Thymus (tissue), 14 donors: Measurements from ENCODE around the gene KLF11. TPM values are rescaled to one million over a fixed set of nuclear protein-coding genes. Genes with fewer than 3 reads are reported as not detected.
A peak's percentile ranks its signal among the peaks of the same experiment; 100 is the strongest.

Experiments used
- DNase-seq, 9 donors: peaks; one replicate each; pipeline ENCODE4 v3.0.0-alpha.2; 2013; ENCODE audit warnings: low spot score in 9 of 9, low read depth in 6 of 9, missing footprints in 1 of 9
- H3K27ac ChIP-seq, 2 donors: one replicate each; pipeline ENCODE4 v1.5.1; 2013; ENCODE audit warnings: control low read depth in 1 of 2, low read depth in 1 of 2, low read length in 1 of 2, mild to moderate bottlenecking in 1 of 2, moderate library complexity in 1 of 2
- H3K27me3 ChIP-seq, 2 donors: one replicate each; pipeline ENCODE4 v1.5.1; 2013; ENCODE audit warnings: low read length in 1 of 2; ENCODE audit not compliant: control insufficient read depth in 2 of 2, insufficient read depth in 1 of 2
- H3K36me3 ChIP-seq, 2 donors: one replicate each; pipeline ENCODE4 v1.5.1; 2013; ENCODE audit warnings: low read length in 1 of 2, mild to moderate bottlenecking in 1 of 2, moderate library complexity in 1 of 2; ENCODE audit not compliant: control insufficient read depth in 2 of 2, insufficient read depth in 2 of 2
- H3K4me1 ChIP-seq, 2 donors: one replicate each; pipeline ENCODE4 v1.5.1; 2013; ENCODE audit warnings: low read length in 2 of 2; ENCODE audit not compliant: control insufficient read depth in 2 of 2, insufficient read depth in 2 of 2
- H3K4me3 ChIP-seq, 2 donors: one replicate each; pipeline ENCODE4 v1.5.1; 2013; ENCODE audit warnings: low read length in 2 of 2, control low read depth in 1 of 2, mild to moderate bottlenecking in 1 of 2
- H3K9me3 ChIP-seq, 2 donors: one replicate each; pipeline ENCODE4 v1.5.1; 2013; ENCODE audit warnings: low read length in 1 of 2, mild to moderate bottlenecking in 1 of 2; ENCODE audit not compliant: control insufficient read depth in 2 of 2, insufficient read depth in 1 of 2
- WGBS: extraction: QIAGEN DNeasy Blood & Tissue Kit; methylation state at CpG from one replicate; pipeline ENCODE4 v1.1.7; 2013; 5-methylcytosine and 5-hydroxymethylcytosine counted together
- long read RNA-seq, 10 donors: transcript quantifications; one replicate each; lab custom pipeline, GENCODE V29; 2026
- polyA plus RNA-seq: library from polyadenylated mRNA; stranded (reverse); fragments of 200-250 nt; gene quantifications from one replicate; pipeline ENCODE4 v1.2.3, GENCODE V29; 2013
- total RNA-seq: library from RNA; stranded (reverse); fragments of 120-200 nt; gene quantifications from one replicate; pipeline ENCODE4 v1.2.4, GENCODE V29; 2013
- donor health status: healthy.

KLF11 gene
- total RNA-seq (2.4 TPM), polyA plus RNA-seq (5.4 TPM)
- long read RNA-seq, donor 1 = 0 reads
- long read RNA-seq, donor 2, full-length matches to known transcripts = 1 of 1 reads
- long read RNA-seq, donor 2, partial matches to known transcripts = 0 of 1 reads
- long read RNA-seq, donor 2, other reads (novel, unspliced or antisense) = 0 of 1 reads
- long read RNA-seq, donor 3, full-length matches to known transcripts = 1 of 8 reads
- long read RNA-seq, donor 3, partial matches to known transcripts = 7 of 8 reads
- long read RNA-seq, donor 3, other reads (novel, unspliced or antisense) = 0 of 8 reads
- long read RNA-seq, donor 4 = 0 reads
- long read RNA-seq, donor 5, full-length matches to known transcripts = 5 of 5 reads
- long read RNA-seq, donor 5, partial matches to known transcripts = 0 of 5 reads
- long read RNA-seq, donor 5, other reads (novel, unspliced or antisense) = 0 of 5 reads
- long read RNA-seq, donor 6, full-length matches to known transcripts = 1 of 1 reads
- long read RNA-seq, donor 6, partial matches to known transcripts = 0 of 1 reads
- long read RNA-seq, donor 6, other reads (novel, unspliced or antisense) = 0 of 1 reads
- long read RNA-seq, donor 7 = 0 reads
- long read RNA-seq, donor 8 = 0 reads
- long read RNA-seq, donor 9 = 0 reads
- long read RNA-seq, donor 10 = 0 reads

DNA sequence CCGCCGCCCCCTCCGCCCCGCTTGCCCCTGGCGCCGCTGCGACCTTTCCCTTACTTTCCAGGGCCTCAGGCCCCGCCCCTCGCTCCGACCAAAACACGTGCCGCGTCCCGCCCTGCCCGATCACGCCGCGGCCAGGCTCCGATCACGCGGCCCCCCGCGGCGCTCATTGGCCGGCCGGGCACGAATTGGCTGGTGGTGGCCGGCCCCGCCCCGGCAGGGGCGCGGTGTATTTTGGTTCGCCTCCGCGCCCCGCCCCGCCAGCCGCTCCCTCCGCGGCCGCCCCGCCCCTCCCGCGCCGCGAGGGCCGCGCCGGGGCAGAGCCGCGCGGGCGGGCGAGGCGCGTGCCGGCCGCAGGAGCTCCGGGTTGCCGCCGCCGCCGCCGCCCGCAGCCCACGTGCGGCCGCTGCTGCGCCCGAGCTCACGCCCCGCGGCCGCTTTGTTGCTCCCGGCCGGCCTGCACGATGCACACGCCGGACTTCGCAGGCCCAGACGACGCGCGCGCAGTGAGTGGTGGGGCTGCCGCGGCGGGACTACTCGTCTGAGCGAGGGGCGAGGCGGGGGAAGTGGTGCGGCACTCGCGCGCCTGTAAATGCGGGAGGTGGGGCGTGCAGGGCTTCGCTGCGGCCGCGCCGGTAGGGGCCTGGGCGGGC is at the start of gene KLF11:
KLF11 (plus strand) TSS at position 295 of the 650 bp plus-strand sequence; CDS start at position 462, 167 bp downstream.
- 2% methylated on average over 96 of the region's 104 CpGs for WGBS
- peaks cover 25 to 55% of the 10 kb centered on the region in 2 donors for H3K27me3 ChIP-seq
- peaks cover 0 to 17% of the 10 kb centered on the region in 2 donors for H3K4me1 ChIP-seq
- no peaks in the 10 kb centered on the region for H3K36me3 ChIP-seq
- peaks cover 9 to 13% of the 10 kb centered on the region in 2 donors for H3K9me3 ChIP-seq
- peak in 7 of 9 donors; percentile 33 to 78 (median 58) for DNase-seq
- H3K27ac ChIP-seq = peak within 1 kb of the TSS; percentile 74 to 85
- H3K4me3 ChIP-seq = peak within 1 kb of the TSS; percentile 27 to 50

- H3K27ac ChIP-seq = no peak overlapping the region
- H3K36me3 ChIP-seq = no peaks in the 10 kb centered on the region
- H3K9me3 ChIP-seq = no peaks in the 10 kb centered on the region
- no peak overlapping the region for H3K4me3 ChIP-seq
- H3K4me1 ChIP-seq = no peaks in the 10 kb centered on the region
- no peak for DNase-seq
- H3K27me3 ChIP-seq = no peaks in the 10 kb centered on the region
- WGBS = 98% methylated on average over 11 of the region's 11 CpGs
These were observed 48.9 kb upstream of the KLF11 start for GRCh38 chr2:9994462-9994861.

GRCh38 chr2:9995059-9995458 is 48.3 kb upstream of the KLF11 start:
- Histone ChIP-seq H3K36me3 (no peaks in the 10 kb centered on the region), H3K27ac (no peak overlapping the region)

DNA sequence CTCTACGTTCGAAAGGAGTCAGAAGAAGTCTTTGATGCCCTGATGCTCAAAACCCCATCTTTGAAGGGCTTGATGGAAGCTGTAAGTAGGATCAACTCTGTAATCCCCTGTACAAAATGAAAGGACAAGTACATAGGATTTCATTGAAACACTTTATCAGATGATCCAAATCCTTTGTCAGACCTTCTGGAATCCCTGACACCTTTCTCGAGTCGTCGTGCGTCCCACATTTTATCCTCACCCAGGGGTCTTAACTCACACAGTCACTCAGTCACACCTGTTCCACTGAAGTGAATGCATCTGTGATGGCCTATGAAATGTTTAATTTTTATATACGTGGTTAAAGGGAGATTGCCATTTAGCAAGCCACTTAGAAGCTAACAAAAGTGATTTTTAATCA is 47.0 kb upstream of the KLF11 start:
- DNase-seq = no peak
- Histone ChIP-seq H3K27ac (no peak overlapping the region), H3K9me3 (no peaks in the 10 kb centered on the region), H3K4me3 (no peak overlapping the region), H3K36me3 (no peaks in the 10 kb centered on the region), H3K27me3 (no peaks in the 10 kb centered on the region), H3K4me1 (no peaks in the 10 kb centered on the region)
- WGBS = 95% methylated on average over 7 of the region's 7 CpGs

More at GRCh38 chr2:9995059-9995458, 48.3 kb upstream of the KLF11 start:
- DNase-seq = no peak
- Histone ChIP-seq H3K4me1 (no peaks in the 10 kb centered on the region), H3K4me3 (no peak overlapping the region), H3K27me3 (no peaks in the 10 kb centered on the region), H3K9me3 (no peaks in the 10 kb centered on the region)
- 98% methylated on average over 5 of the region's 5 CpGs for WGBS

DNA sequence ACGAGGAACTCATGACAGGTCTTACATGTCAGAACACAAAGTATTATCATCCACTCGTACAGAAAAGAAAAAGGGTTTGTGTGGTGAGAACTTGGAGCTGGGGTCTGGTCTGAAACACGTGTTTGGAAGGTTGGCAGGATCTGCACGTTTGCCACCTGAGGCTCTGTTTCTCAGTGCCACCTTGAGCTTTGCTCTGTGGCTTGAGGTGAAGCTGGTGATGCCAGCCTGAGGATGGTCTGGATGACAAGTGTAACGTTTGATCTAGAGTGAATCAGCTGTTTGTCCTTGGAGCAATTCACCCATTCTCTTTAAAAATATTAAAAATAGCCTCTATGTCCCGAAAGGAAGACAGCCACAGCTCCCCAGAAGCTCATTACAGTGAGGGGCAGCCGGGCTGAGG is 45.4 kb upstream of the KLF11 start:
- Histone ChIP-seq H3K4me3 (no peak overlapping the region), H3K9me3 (no peaks in the 10 kb centered on the region), H3K27ac (no peak overlapping the region), H3K4me1 (no peaks in the 10 kb centered on the region), H3K27me3 (no peaks in the 10 kb centered on the region), H3K36me3 (no peaks in the 10 kb centered on the region)
- 76% methylated on average over 7 of the region's 7 CpGs for WGBS
- no peak for DNase-seq

DNA sequence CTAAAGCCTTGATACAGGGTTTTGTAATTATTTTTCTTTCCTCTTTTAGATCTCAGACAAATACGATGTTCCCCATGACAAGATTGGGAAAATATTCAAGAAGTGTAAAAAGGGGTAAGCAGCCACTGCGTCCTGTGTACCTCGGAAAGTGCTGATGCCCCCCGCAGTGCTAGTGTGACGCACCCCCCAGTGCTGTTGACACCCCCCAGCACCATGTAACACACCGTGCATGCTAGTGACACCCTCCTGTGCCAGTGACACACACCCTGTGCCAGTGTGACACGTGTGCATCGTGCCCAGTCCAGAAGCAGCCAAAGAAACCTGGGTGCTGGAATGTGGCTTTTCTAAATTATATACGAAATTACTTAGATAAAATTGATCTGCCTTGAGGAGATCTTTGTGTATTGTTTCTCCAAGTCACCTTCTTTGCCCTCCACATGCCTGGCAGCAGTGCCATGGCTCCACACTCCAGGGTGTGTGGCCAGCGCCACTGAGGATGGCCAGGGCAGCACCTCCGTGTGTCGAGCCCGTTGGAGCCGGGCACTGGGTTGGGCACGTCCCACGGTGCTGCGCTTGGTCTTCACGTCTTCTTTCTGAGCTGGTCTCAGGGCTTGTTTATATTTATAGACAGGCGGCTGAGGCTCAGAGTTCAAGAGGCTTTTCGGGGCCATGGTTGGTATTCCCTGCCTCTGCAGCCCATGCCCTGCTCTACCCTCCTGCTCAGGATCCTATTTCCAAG is 44.3 kb upstream of the KLF11 start:
- no peak overlapping the region for H3K27ac ChIP-seq
- H3K27me3 ChIP-seq = no peaks in the 10 kb centered on the region
- H3K4me3 ChIP-seq = no peak overlapping the region
- 98% methylated on average over 20 of the region's 20 CpGs for WGBS
- DNase-seq = no peak
- H3K9me3 ChIP-seq = no peaks in the 10 kb centered on the region
- H3K4me1 ChIP-seq = no peaks in the 10 kb centered on the region
- H3K36me3 ChIP-seq = no peaks in the 10 kb centered on the region

DNA sequence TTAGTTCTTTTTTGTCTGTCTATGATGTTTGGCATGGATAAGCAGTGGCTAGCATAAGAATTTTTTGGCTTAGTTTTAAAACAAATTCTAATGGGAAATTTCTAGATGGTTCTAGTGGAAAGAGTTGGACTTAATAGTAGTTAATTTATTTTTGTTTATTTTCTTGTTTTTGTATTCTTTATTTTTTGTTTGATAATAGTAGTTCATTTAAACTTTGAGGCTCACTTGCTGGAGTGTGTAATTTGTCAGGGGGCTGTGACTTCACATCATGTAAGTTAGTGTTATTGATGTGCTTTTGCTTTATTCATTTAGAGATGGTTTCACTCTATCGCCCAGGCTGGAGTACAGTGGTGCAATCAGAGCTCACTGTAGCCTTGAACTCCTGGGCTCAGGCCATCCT is 43.7 kb upstream of the KLF11 start:
- no peak for DNase-seq
- Histone ChIP-seq H3K4me1 (no peaks in the 10 kb centered on the region), H3K9me3 (no peaks in the 10 kb centered on the region), H3K4me3 (no peak overlapping the region), H3K27ac (no peak overlapping the region), H3K36me3 (no peaks in the 10 kb centered on the region), H3K27me3 (no peaks in the 10 kb centered on the region)
- 94% methylated on average over 1 of the region's 1 CpG for WGBS

DNA sequence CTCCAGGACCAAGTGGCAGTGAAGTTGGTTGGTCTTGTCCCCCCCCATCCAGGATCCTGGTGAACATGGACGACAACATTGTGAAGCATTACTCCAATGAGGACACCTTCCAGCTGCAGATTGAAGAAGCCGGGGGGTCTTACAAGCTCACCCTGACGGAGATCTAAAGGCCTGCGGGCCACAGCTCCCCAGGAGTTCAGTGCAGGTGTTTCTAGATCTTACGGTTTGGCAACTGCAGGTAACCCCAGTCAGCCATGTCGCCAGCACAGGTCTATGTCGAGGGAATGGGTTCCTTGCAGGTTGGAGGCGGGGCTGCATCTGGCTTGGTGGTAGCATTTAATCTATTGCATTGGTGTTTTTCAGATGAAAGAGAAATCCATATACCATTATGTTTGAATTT is 42.8 kb upstream of the KLF11 start:
- DNase-seq = no peak
- no peaks in the 10 kb centered on the region for H3K4me1 ChIP-seq
- H3K9me3 ChIP-seq = peaks cover 0 to under 1% of the 10 kb centered on the region in 2 donors
- WGBS = 95% methylated on average over 8 of the region's 8 CpGs
- no peak overlapping the region for H3K27ac ChIP-seq
- H3K27me3 ChIP-seq = peaks cover 0 to 3% of the 10 kb centered on the region in 2 donors
- H3K36me3 ChIP-seq = no peaks in the 10 kb centered on the region
- no peak overlapping the region for H3K4me3 ChIP-seq
